Measurements from ENCODE around the gene PRKN.

PRKN gene

DNA sequence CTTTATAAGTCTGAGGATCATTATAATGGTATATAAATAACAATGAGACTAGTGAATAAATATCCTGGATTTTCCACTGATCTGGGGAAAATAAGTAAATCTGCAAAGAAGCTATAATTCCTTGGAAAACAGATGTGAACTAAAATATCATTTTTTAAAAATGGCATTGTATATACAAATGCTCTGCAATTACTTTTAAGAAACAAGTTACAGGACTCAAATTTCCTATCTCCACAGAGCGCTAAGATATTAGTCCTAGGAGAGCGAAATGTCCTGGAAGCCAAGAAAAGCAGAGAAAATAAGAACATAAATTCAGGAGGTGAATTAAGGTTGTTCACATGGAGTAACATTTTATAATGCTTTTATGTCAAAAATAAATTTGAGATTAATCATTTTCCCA lies 61.3 kb downstream of the PRKN start:
- TF ChIP-seq, protein P1, sequence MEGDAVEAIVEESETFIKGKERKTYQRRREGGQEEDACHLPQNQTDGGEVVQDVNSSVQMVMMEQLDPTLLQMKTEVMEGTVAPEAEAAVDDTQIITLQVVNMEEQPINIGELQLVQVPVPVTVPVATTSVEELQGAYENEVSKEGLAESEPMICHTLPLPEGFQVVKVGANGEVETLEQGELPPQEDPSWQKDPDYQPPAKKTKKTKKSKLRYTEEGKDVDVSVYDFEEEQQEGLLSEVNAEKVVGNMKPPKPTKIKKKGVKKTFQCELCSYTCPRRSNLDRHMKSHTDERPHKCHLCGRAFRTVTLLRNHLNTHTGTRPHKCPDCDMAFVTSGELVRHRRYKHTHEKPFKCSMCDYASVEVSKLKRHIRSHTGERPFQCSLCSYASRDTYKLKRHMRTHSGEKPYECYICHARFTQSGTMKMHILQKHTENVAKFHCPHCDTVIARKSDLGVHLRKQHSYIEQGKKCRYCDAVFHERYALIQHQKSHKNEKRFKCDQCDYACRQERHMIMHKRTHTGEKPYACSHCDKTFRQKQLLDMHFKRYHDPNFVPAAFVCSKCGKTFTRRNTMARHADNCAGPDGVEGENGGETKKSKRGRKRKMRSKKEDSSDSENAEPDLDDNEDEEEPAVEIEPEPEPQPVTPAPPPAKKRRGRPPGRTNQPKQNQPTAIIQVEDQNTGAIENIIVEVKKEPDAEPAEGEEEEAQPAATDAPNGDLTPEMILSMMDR (conservative IDR thresholded peaks at IDR 0.05), result no peak
- no peak for TF ChIP-seq ZFX (IDR thresholded peaks at IDR 0.05)
- no peak overlapping the region for H3K27ac ChIP-seq

DNA sequence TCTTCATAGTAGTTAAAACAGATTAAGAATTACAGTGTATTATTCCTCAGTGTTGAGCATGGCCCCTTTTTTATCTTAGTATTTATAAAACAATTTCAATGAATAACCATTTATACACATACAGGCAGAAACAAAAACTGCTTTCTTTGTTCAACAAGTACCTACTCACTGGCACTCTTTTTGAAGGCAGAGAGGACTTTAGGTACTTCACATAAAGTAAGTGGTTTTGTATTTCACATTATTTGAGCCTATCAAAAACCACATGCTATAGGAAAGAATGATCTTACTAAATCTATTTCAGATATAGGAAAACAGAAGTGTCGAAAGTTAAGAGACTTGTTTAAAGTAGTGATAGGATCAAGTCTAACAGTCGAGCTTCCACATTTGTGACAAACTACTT lies 73.8 kb downstream of the PRKN start:
- no peak overlapping the region for H3K27ac ChIP-seq
- TF ChIP-seq, protein P1 (conservative IDR thresholded peaks at IDR 0.05), result no peak
- no peak for TF ChIP-seq ZFX (IDR thresholded peaks at IDR 0.05)

- H3K27ac ChIP-seq, result no peak overlapping the region
- TF ChIP-seq, protein P1 (conservative IDR thresholded peaks at IDR 0.05), result no peak
- no peak for TF ChIP-seq ZFX (IDR thresholded peaks at IDR 0.05)
These were observed 76.1 kb downstream of the PRKN start for GRCh38 chr6:162651505-162651904.

DNA sequence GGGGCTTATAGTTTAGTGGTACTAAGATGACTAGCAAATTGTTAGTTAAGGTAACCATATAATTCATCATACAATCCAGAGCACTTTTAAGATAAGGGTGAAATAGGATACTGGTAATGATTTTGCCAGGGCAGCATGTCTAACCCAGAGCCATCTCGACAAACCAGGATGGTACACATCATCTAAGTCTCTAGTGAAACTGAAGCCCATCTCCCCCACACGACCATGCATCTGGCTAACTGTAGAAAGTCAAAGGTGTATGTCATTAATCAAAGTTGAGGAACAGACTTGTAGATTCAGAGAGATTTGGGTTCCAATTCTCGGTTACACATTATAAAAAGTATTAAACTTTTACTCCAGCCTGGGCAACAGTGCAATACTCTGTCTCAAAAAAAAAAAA lies 78.3 kb downstream of the PRKN start:
- no peak overlapping the region for H3K27ac ChIP-seq
- TF ChIP-seq, protein P1 (conservative IDR thresholded peaks at IDR 0.05), result no peak
- TF ChIP-seq ZFX (IDR thresholded peaks at IDR 0.05), result no peak

DNA sequence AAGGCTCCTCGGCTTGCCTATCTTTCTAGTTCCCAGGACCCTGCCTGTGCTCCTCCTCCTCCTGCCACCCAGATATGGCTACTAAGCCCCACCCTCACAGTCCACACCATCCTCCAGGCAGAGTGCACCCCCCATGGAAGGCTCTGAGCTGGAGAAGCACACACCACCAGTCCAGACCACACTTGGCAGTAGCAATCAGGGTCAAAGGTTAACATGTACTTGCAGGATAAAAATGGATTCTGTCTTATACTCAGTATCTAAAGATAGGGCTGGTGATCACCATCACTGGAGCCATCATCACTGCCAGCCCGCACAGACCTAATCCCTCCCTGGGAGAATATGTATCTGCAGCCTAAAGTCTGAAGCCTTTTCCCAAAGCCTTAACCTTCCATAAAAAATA lies 83.4 kb downstream of the PRKN start:
- TF ChIP-seq, protein P1 (conservative IDR thresholded peaks at IDR 0.05), result no peak
- no peak for TF ChIP-seq ZFX (IDR thresholded peaks at IDR 0.05)
- H3K27ac ChIP-seq, result no peak overlapping the region

- TF ChIP-seq ZFX (IDR thresholded peaks at IDR 0.05), result no peak
- TF ChIP-seq, protein P1 (conservative IDR thresholded peaks at IDR 0.05), result no peak
- no peak overlapping the region for H3K27ac ChIP-seq
These were observed 86.8 kb downstream of the PRKN start for GRCh38 chr6:162640756-162641155.

DNA sequence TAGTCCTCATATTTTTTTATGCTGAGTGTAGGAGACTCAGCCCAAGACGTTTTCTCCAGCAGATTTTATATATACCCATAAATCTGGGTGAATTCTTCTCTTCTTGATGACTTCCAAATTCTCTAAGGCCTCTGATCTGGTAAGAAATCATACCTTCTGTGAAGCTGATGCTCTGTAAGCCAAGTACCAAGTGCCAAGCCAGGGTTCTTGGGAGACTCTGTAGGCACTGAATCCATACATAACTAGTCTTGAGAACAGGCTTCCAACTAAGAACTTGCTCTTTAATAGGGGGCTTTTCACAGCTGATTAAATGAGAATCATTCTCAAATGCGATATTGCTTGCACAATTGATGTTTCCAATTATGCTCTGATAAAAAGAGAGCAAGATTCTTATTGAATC lies 87.6 kb downstream of the PRKN start:
- TF ChIP-seq ZFX (IDR thresholded peaks at IDR 0.05), result no peak
- TF ChIP-seq, protein P1 (conservative IDR thresholded peaks at IDR 0.05), result no peak
- no peak overlapping the region for H3K27ac ChIP-seq

Data from C4-2B (cell line).